SK-N-SH (cell line): ENCODE data around the gene CIBAR2. TPM values are rescaled to one million over a fixed set of nuclear protein-coding genes. Genes with fewer than 3 reads are reported as not detected.
A peak's percentile ranks its signal among the peaks of the same experiment; 100 is the strongest.

Experiments used
- CTCF ChIA-PET: fragments of 300-600, 350-600 bp; formaldehyde crosslinking; extraction: SDS; loops from one replicate; lab custom pipeline; 2021; lab: Yijun Ruan, JAX
- POLR2A ChIA-PET: fragments of 350-600 bp; sonication (Branson Sonifier 250); formaldehyde crosslinking; extraction: SDS; loops from one replicate; lab custom pipeline; 2020; ENCODE audit warnings: antibody characterized with exemption, inconsistent platforms; lab: Yijun Ruan, JAX
- DNase-seq: peaks from one replicate; pipeline ENCODE4 v3.0.0; 2012
- H2AFZ ChIP-seq: fragments of 200-600 bp; sonication (generic); 2 replicates; pipeline ENCODE4 v1.8.1; 2016; ENCODE audit warnings: antibody characterized with exemption, mild to moderate bottlenecking, low read depth
- H3F3A ChIP-seq: fragments of 200-600 bp; sonication (generic); replicated peaks from 2 replicates; pipeline ENCODE3; 2016; ENCODE audit warnings: antibody characterized with exemption, mild to moderate bottlenecking; ENCODE audit not compliant: insufficient read depth
- H3K27ac ChIP-seq, 2 experiments: fragments of 200-500 bp in 1 of 2; fragments of 200-600 bp in 1 of 2; sonication (Bioruptor generic) in 1 of 2; sonication (generic), shearing (Covaris generic) in 1 of 2; 2 replicates each; pipeline versions ENCODE4 v1.5.1 to v1.6.1; 2014 to 2016; ENCODE audit warnings: low read depth in 2 of 2, inconsistent platforms in 1 of 2, low read length in 1 of 2, mild to moderate bottlenecking in 1 of 2, mixed read lengths in 1 of 2
- H3K27me3 ChIP-seq: fragments of 200-600 bp; sonication (generic), shearing (Covaris generic); 2 replicates; pipeline ENCODE4 v1.6.1; 2016; ENCODE audit warnings: mixed run types; ENCODE audit not compliant: insufficient read depth
- H3K36me3 ChIP-seq, 2 experiments: fragments of 200-500 bp in 1 of 2; fragments of 200-600 bp in 1 of 2; sonication (Bioruptor generic) in 1 of 2; sonication (generic) in 1 of 2; replicated peaks in 1 of 2; 2 replicates each; pipeline versions ENCODE3 to v1.5.1; 2014 to 2016; ENCODE audit warnings: low read length in 1 of 2, mild to moderate bottlenecking in 1 of 2; ENCODE audit not compliant: insufficient read depth in 2 of 2, control insufficient read depth in 1 of 2
- H3K4me1 ChIP-seq, 2 experiments: fragments of 200-500 bp in 1 of 2; fragments of 200-600 bp in 1 of 2; sonication (Bioruptor generic) in 1 of 2; sonication (generic), shearing (Covaris generic) in 1 of 2; 2 replicates each; pipeline versions ENCODE4 v1.5.1 to v1.6.1; 2014 to 2016; ENCODE audit warnings: low read depth in 1 of 2, low read length in 1 of 2, mixed run types in 1 of 2; ENCODE audit not compliant: insufficient read depth in 2 of 2, control insufficient read depth in 1 of 2
- H3K4me2 ChIP-seq: fragments of 200-600 bp; sonication (generic), shearing (Covaris generic); 2 replicates; pipeline ENCODE4 v1.6.1; 2017; ENCODE audit warnings: mixed run types
- H3K4me3 ChIP-seq, 2 experiments: fragments of 200-500 bp in 1 of 2; fragments of 200-600 bp in 1 of 2; sonication (Bioruptor generic) in 1 of 2; sonication (generic), shearing (Covaris generic) in 1 of 2; 2 replicates each; pipeline versions ENCODE4 v1.5.1 to v1.8.1; 2014 to 2016; ENCODE audit warnings: low read depth in 2 of 2, inconsistent platforms in 1 of 2, low read length in 1 of 2, mild to moderate bottlenecking in 1 of 2, mixed read lengths in 1 of 2, moderate library complexity in 1 of 2
- H3K79me2 ChIP-seq: fragments of 200-600 bp; sonication (generic); 2 replicates; pipeline ENCODE4 v1.8.1; 2017; ENCODE audit warnings: mild to moderate bottlenecking; ENCODE audit not compliant: insufficient read depth
- H3K9ac ChIP-seq: fragments of 200-600 bp; sonication (generic); 2 replicates; pipeline ENCODE4 v1.6.1; 2017; ENCODE audit warnings: mixed run types
- H3K9me2 ChIP-seq: fragments of 200-600 bp; sonication (generic); 2 replicates; pipeline ENCODE4 v1.6.1; 2017; ENCODE audit warnings: mixed run types
- H3K9me3 ChIP-seq: fragments of 200-600 bp; sonication (generic); 2 replicates; pipeline ENCODE4 v1.6.1; 2017; ENCODE audit warnings: mixed run types, mild to moderate bottlenecking, moderate library complexity
- H4K20me1 ChIP-seq: fragments of 200-600 bp; sonication (generic); 2 replicates; pipeline ENCODE4 v1.6.1; 2017; ENCODE audit warnings: mild to moderate bottlenecking, mixed run types; ENCODE audit not compliant: insufficient read depth
- CHD2 ChIP-seq: fragments of 150-350 bp; IDR thresholded peaks from 2 replicates; pipeline ENCODE4 v1.6.1; 2018; ENCODE audit warnings: low read length; ENCODE audit not compliant: partially characterized antibody
- EP300 ChIP-seq, 2 experiments: IDR thresholded peaks; 2 replicates each; pipeline versions ENCODE4 v1.4.0 to v1.6.1; 2012; ENCODE audit warnings: borderline replicate concordance in 1 of 2, low read depth in 1 of 2, low read length in 1 of 2
- EZH2phosphoT487 ChIP-seq: fragments of 200-600 bp; sonication (generic); IDR thresholded peaks from 2 replicates; pipeline ENCODE4 v1.6.1; 2017; ENCODE audit warnings: low read depth, mixed run types, mild to moderate bottlenecking, antibody characterized with exemption, moderate library complexity, borderline replicate concordance
- JUND ChIP-seq: IDR thresholded peaks from 2 replicates; pipeline ENCODE4 v1.4.0; 2012
- MEF2A ChIP-seq: IDR thresholded peaks from 2 replicates; pipeline ENCODE4 v1.4.0; 2012; ENCODE audit warnings: low read depth, borderline replicate concordance
- NFIC ChIP-seq: IDR thresholded peaks from 2 replicates; pipeline ENCODE4 v1.4.0; 2012; ENCODE audit warnings: borderline replicate concordance
- NRF1 ChIP-seq: IDR thresholded peaks from 2 replicates; pipeline ENCODE4 v1.6.1; 2012; ENCODE audit warnings: low read depth, mild to moderate bottlenecking, low read length
- POLR2AphosphoS5 ChIP-seq: IDR thresholded peaks from 2 replicates; pipeline ENCODE4 v1.6.1; 2012; ENCODE audit warnings: low read depth, low read length
- RAD21 ChIP-seq: IDR thresholded peaks from 2 replicates; pipeline ENCODE4 v1.6.1; 2012; ENCODE audit warnings: mild to moderate bottlenecking, low read length
- RCOR1 ChIP-seq: fragments of 150-350 bp; IDR thresholded peaks from 2 replicates; pipeline ENCODE4 v1.6.1; 2017; ENCODE audit warnings: antibody characterized with exemption, low read length
- SIN3A ChIP-seq: IDR thresholded peaks from 2 replicates; pipeline ENCODE4 v1.6.1; 2012; ENCODE audit warnings: low read depth, mild to moderate bottlenecking, low read length, moderate library complexity, borderline replicate concordance
- TAF1 ChIP-seq: IDR thresholded peaks from 2 replicates; pipeline ENCODE4 v1.6.1; 2012; ENCODE audit warnings: low read depth, mild to moderate bottlenecking, low read length, moderate library complexity, borderline replicate concordance
- TCF12 ChIP-seq: IDR thresholded peaks from 2 replicates; pipeline ENCODE4 v1.4.0; 2012
- TEAD4 ChIP-seq: IDR thresholded peaks from 2 replicates; pipeline ENCODE4 v1.4.0; 2012; ENCODE audit warnings: mild to moderate bottlenecking, borderline replicate concordance; ENCODE audit not compliant: insufficient read depth
- YY1 ChIP-seq: IDR thresholded peaks from 2 replicates; pipeline ENCODE4 v1.4.0; 2012; ENCODE audit warnings: low read depth, mild to moderate bottlenecking
- WGBS: methylation state at CpG from one replicate; pipeline ENCODE4 v1.1.6; 2017; ENCODE audit warnings: low lambda C conversion rate; 5-methylcytosine and 5-hydroxymethylcytosine counted together
- polyA plus RNA-seq, 3 experiments: library from polyadenylated mRNA; depleted of rRNA; stranded (reverse); fragments of >200 nt; gene quantifications; 2 replicates each; pipeline ENCODE4 v1.2.3, GENCODE V29; 2012
- TF ChIP-seq, protein P1 (sequence below): fragments of 150-350 bp; IDR thresholded peaks from 2 replicates; pipeline ENCODE4 v1.6.1; 2017; ENCODE audit warnings: antibody characterized with exemption, low read length, low read depth, borderline replicate concordance
- TF ChIP-seq, protein P2 (sequence below): IDR thresholded peaks from 2 replicates; pipeline ENCODE4 v1.4.0; 2012; ENCODE audit warnings: low read depth, borderline replicate concordance
- TF ChIP-seq, protein P3 (sequence below): fragments of 200-600 bp; sonication (generic); IDR thresholded peaks from 2 replicates; pipeline ENCODE4 v1.6.1; 2017; ENCODE audit warnings: antibody characterized with exemption, mild to moderate bottlenecking, moderate library complexity
- TF ChIP-seq, protein P4 (sequence below): IDR thresholded peaks from 2 replicates; pipeline ENCODE4 v1.4.0; 2012; ENCODE audit warnings: low read depth, borderline replicate concordance
- TF ChIP-seq, protein P5 (sequence below): fragments of 150-350 bp; IDR thresholded peaks from 2 replicates; pipeline ENCODE4 v1.6.1; 2016; ENCODE audit warnings: mild to moderate bottlenecking, low read depth, low read length

Gene CIBAR2
- polyA plus RNA-seq, 1 of the 3 experiments (the other 2 are of a cell fraction): 0.15 TPM

DNA sequence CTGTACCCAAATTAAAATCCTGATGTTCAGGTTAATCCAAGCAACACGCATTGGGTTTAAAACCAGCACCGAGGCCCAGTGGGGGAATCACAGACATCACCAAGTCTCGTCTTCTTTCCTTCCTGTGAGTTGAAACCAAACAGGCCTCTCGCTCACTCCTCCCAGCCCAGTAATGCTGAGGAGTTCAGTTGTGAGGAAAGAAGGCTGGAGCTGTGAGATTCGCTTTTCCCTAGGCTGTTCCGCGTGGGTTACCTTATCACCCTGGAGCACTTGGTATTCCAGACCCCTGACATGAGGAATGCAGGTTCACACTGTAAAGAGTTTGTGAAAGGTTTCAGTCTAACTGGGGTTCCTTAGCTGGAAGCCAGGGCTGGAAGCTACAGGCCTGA is 20.8 kb downstream of the CIBAR2 start:
- peaks cover 4% of the 10 kb centered on the region; the same call in 1 of the 2 replicates for H3K27me3 ChIP-seq
- no peak overlapping the region for H3K27ac ChIP-seq
- no peaks in the 10 kb centered on the region for H3K79me2 ChIP-seq
- H3K9ac ChIP-seq: no peak overlapping the region
- H3K4me1 ChIP-seq: peaks cover 0 to 11% of the 10 kb centered on the region in 2 experiments; a peak in 1 of 4 replicates
- TF ChIP-seq EP300 (IDR thresholded peaks at IDR 0.05; ENCODE audit: borderline replicate concordance in 1 of 2, low read depth in 1 of 2, low read length in 1 of 2): no peak
- TF ChIP-seq TAF1: no peak
- TF ChIP-seq, protein P1, sequence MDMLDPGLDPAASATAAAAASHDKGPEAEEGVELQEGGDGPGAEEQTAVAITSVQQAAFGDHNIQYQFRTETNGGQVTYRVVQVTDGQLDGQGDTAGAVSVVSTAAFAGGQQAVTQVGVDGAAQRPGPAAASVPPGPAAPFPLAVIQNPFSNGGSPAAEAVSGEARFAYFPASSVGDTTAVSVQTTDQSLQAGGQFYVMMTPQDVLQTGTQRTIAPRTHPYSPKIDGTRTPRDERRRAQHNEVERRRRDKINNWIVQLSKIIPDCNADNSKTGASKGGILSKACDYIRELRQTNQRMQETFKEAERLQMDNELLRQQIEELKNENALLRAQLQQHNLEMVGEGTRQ: no peak
- no peak for TF ChIP-seq EZH2phosphoT487
- TF ChIP-seq CHD2: no peak
- TF ChIP-seq RCOR1: no peak
- TF ChIP-seq MEF2A: no peak
- TF ChIP-seq, protein P2, sequence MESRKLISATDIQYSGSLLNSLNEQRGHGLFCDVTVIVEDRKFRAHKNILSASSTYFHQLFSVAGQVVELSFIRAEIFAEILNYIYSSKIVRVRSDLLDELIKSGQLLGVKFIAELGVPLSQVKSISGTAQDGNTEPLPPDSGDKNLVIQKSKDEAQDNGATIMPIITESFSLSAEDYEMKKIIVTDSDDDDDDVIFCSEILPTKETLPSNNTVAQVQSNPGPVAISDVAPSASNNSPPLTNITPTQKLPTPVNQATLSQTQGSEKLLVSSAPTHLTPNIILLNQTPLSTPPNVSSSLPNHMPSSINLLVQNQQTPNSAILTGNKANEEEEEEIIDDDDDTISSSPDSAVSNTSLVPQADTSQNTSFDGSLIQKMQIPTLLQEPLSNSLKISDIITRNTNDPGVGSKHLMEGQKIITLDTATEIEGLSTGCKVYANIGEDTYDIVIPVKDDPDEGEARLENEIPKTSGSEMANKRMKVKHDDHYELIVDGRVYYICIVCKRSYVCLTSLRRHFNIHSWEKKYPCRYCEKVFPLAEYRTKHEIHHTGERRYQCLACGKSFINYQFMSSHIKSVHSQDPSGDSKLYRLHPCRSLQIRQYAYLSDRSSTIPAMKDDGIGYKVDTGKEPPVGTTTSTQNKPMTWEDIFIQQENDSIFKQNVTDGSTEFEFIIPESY: no peak
- TF ChIP-seq NRF1: no peak
- no peak for TF ChIP-seq RAD21
- TF ChIP-seq, all 33 proteins: peak for 0
- no peaks in the 10 kb centered on the region for H3F3A ChIP-seq
- no peaks in the 10 kb centered on the region for H3K9me2 ChIP-seq
- H3K4me3 ChIP-seq: no peak overlapping the region
- no peak overlapping the region for H3K4me2 ChIP-seq
- POLR2A ChIA-PET: no interaction called here
- CTCF ChIA-PET: interaction anchor here (0.5 to 2.6 kb wide), 5 partner anchors 13 to 120 kb away, joined by 3 to 12 read pairs (median 3); no protein-coding TSS in a partner anchor
- H3K36me3 ChIP-seq: no peaks in the 10 kb centered on the region
- 93% methylated on average over 7 of the region's 7 CpGs for WGBS
- DNase-seq: peak; percentile 26
- no peaks in the 10 kb centered on the region for H4K20me1 ChIP-seq
- no peak overlapping the region for H2AFZ ChIP-seq
- H3K9me3 ChIP-seq: no peaks in the 10 kb centered on the region

DNA sequence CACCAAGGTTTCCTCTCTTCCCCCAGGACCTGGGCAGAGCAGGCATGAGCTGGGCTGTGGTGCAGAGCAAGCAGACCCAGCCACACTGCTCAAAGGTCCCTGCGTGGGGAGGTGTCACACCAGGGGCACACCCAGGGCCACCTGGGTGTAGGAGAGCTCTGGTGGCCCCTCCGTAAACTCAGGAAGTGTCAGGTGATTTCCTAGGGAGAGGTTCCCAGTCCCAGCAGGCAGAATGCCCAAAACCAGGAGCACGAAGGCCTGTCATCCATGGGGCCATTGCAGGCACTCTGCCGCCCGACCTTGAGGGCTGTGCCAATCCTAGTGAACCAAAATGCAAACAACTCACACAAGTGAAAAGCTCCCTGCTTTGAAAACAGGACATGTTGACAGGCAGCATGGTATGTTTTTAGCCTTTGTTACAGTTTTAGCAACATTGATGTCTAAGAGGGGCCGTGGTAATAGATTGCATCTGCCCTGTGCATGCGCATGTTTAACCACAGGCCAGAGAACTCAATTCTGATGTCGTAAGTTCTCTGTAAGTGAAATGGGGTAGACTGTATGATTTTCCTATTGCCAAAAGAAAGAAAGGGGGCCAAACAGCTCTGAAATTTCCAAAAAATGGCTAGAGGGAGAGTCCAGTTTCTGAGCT is 21.3 kb downstream of the CIBAR2 start:
- DNase-seq: peak; percentile 26
- Histone ChIP-seq H3K36me3 (no peaks in the 10 kb centered on the region), H3K27me3 (no peaks in the 10 kb centered on the region; the same call in 1 of the 2 replicates), H3K9me2 (no peaks in the 10 kb centered on the region), H3F3A (no peaks in the 10 kb centered on the region), H3K27ac (no peak overlapping the region), H2AFZ (no peak overlapping the region), H3K9me3 (no peaks in the 10 kb centered on the region), H3K4me2 (no peak overlapping the region), H3K4me3 (no peak overlapping the region), H3K4me1 (peaks cover 0 to 11% of the 10 kb centered on the region in 2 experiments; a peak in 1 of 4 replicates), H3K79me2 (no peaks in the 10 kb centered on the region), H3K9ac (no peak overlapping the region), H4K20me1 (no peaks in the 10 kb centered on the region)
- POLR2A ChIA-PET: interaction anchor here (0.6 kb wide), 1 partner anchor 26 kb away, joined by 3 read pairs; no protein-coding TSS in a partner anchor
- CTCF ChIA-PET: interaction anchor here (0.5 to 2.6 kb wide), 4 partner anchors 14 to 120 kb away, joined by 3 to 12 read pairs (median 3); no protein-coding TSS in a partner anchor
- WGBS: 80% methylated on average over 8 of the region's 8 CpGs
- no peak for TF ChIP-seq JUND
- TF ChIP-seq NFIC: no peak
- no peak for TF ChIP-seq YY1
- TF ChIP-seq, protein P3, sequence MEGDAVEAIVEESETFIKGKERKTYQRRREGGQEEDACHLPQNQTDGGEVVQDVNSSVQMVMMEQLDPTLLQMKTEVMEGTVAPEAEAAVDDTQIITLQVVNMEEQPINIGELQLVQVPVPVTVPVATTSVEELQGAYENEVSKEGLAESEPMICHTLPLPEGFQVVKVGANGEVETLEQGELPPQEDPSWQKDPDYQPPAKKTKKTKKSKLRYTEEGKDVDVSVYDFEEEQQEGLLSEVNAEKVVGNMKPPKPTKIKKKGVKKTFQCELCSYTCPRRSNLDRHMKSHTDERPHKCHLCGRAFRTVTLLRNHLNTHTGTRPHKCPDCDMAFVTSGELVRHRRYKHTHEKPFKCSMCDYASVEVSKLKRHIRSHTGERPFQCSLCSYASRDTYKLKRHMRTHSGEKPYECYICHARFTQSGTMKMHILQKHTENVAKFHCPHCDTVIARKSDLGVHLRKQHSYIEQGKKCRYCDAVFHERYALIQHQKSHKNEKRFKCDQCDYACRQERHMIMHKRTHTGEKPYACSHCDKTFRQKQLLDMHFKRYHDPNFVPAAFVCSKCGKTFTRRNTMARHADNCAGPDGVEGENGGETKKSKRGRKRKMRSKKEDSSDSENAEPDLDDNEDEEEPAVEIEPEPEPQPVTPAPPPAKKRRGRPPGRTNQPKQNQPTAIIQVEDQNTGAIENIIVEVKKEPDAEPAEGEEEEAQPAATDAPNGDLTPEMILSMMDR: no peak
- TF ChIP-seq POLR2AphosphoS5: no peak
- TF ChIP-seq CHD2: no peak
- TF ChIP-seq, protein P4, sequence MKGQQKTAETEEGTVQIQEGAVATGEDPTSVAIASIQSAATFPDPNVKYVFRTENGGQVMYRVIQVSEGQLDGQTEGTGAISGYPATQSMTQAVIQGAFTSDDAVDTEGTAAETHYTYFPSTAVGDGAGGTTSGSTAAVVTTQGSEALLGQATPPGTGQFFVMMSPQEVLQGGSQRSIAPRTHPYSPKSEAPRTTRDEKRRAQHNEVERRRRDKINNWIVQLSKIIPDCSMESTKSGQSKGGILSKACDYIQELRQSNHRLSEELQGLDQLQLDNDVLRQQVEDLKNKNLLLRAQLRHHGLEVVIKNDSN: no peak
- TF ChIP-seq, protein P5, sequence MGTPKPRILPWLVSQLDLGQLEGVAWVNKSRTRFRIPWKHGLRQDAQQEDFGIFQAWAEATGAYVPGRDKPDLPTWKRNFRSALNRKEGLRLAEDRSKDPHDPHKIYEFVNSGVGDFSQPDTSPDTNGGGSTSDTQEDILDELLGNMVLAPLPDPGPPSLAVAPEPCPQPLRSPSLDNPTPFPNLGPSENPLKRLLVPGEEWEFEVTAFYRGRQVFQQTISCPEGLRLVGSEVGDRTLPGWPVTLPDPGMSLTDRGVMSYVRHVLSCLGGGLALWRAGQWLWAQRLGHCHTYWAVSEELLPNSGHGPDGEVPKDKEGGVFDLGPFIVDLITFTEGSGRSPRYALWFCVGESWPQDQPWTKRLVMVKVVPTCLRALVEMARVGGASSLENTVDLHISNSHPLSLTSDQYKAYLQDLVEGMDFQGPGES: no peak
- no peak for TF ChIP-seq TCF12
- TF ChIP-seq TEAD4: no peak
- TF ChIP-seq TAF1: no peak
- no peak for TF ChIP-seq SIN3A
